HEK293 (cell line): Measurements from ENCODE around the gene PROSER3.

ENCODE experiments used
- AEBP2 ChIP-seq: fragments of 450-650 bp; formaldehyde crosslinking; IDR thresholded peaks from 2 replicates; pipeline ENCODE4 v1.5.1; 2016; ENCODE audit warnings: missing biosample characterization, missing genetic modification characterization, borderline replicate concordance
- GLIS1 ChIP-seq: fragments of 450-650 bp; formaldehyde crosslinking; IDR thresholded peaks from 2 replicates; pipeline ENCODE4 v1.5.1; 2016; ENCODE audit warnings: missing biosample characterization, missing genetic modification characterization
- GLIS2 ChIP-seq: fragments of 450-650 bp; formaldehyde crosslinking; IDR thresholded peaks from 2 replicates; pipeline ENCODE4 v1.5.1; 2016; ENCODE audit warnings: missing biosample characterization, missing genetic modification characterization
- HOXC10 ChIP-seq: sonication (generic); formaldehyde crosslinking; IDR thresholded peaks from 2 replicates; pipeline ENCODE4 v1.8.1; 2023; ENCODE audit warnings: mild to moderate bottlenecking, missing genetic modification reagents
- KLF7 ChIP-seq: fragments of 450-650 bp; formaldehyde crosslinking; IDR thresholded peaks from 2 replicates; pipeline ENCODE4 v1.5.1; 2016; ENCODE audit warnings: missing biosample characterization, missing genetic modification characterization, borderline replicate concordance
- PRDM4 ChIP-seq: fragments of 450-650 bp; formaldehyde crosslinking; IDR thresholded peaks from 2 replicates; pipeline ENCODE4 v1.5.1; 2017; ENCODE audit warnings: missing biosample characterization, missing genetic modification characterization
- REST ChIP-seq: fragments of 450-650 bp; formaldehyde crosslinking; IDR thresholded peaks from 2 replicates; pipeline ENCODE4 v1.5.1; 2016; ENCODE audit warnings: missing biosample characterization, missing genetic modification characterization
- SP3 ChIP-seq: fragments of 450-650 bp; formaldehyde crosslinking; IDR thresholded peaks from 2 replicates; pipeline ENCODE4 v1.5.1; 2016; ENCODE audit warnings: missing biosample characterization, missing genetic modification characterization
- WT1 ChIP-seq: fragments of 450-650 bp; formaldehyde crosslinking; IDR thresholded peaks from 2 replicates; pipeline ENCODE4 v1.5.1; 2016; ENCODE audit warnings: missing biosample characterization, missing genetic modification characterization
- ZBTB10 ChIP-seq: fragments of 450-650 bp; formaldehyde crosslinking; IDR thresholded peaks from 2 replicates; pipeline ENCODE4 v1.5.1; 2016; ENCODE audit warnings: missing biosample characterization, missing genetic modification characterization
- ZBTB21 ChIP-seq: fragments of 450-650 bp; formaldehyde crosslinking; IDR thresholded peaks from 2 replicates; pipeline ENCODE4 v1.5.1; 2017; ENCODE audit warnings: missing biosample characterization, missing genetic modification characterization
- ZBTB7A ChIP-seq: fragments of 450-650 bp; formaldehyde crosslinking; IDR thresholded peaks from 2 replicates; pipeline ENCODE4 v1.5.1; 2016; ENCODE audit warnings: low read depth, missing biosample characterization, missing genetic modification characterization
- ZFP37 ChIP-seq: fragments of 450-650 bp; formaldehyde crosslinking; IDR thresholded peaks from 2 replicates; pipeline ENCODE4 v1.5.1; 2016; ENCODE audit warnings: missing biosample characterization, missing genetic modification characterization
- ZNF18 ChIP-seq: fragments of 450-650 bp; formaldehyde crosslinking; IDR thresholded peaks from 2 replicates; pipeline ENCODE4 v1.5.1; 2016; ENCODE audit warnings: missing biosample characterization, missing genetic modification characterization
- ZNF214 ChIP-seq: fragments of 450-650 bp; formaldehyde crosslinking; IDR thresholded peaks from 2 replicates; pipeline ENCODE4 v1.5.1; 2017; ENCODE audit warnings: missing biosample characterization, mild to moderate bottlenecking, missing genetic modification characterization, borderline replicate concordance
- ZNF302 ChIP-seq: fragments of 450-650 bp; formaldehyde crosslinking; IDR thresholded peaks from 2 replicates; pipeline ENCODE4 v1.5.1; 2016; ENCODE audit warnings: missing biosample characterization, missing genetic modification characterization, low read depth
- ZNF449 ChIP-seq: fragments of 450-650 bp; formaldehyde crosslinking; IDR thresholded peaks from 2 replicates; pipeline ENCODE4 v1.5.1; 2017; ENCODE audit warnings: missing biosample characterization, mild to moderate bottlenecking, missing genetic modification characterization, moderate library complexity
- ZNF692 ChIP-seq: fragments of 450-650 bp; formaldehyde crosslinking; IDR thresholded peaks from 2 replicates; pipeline ENCODE4 v1.5.1; 2016; ENCODE audit warnings: missing biosample characterization, missing genetic modification characterization
- ZNF776 ChIP-seq: fragments of 450-650 bp; formaldehyde crosslinking; IDR thresholded peaks from 2 replicates; pipeline ENCODE4 v1.5.0; 2017; ENCODE audit warnings: missing biosample characterization, missing genetic modification characterization, borderline replicate concordance
- ZNF792 ChIP-seq: fragments of 450-650 bp; formaldehyde crosslinking; IDR thresholded peaks from 2 replicates; pipeline ENCODE4 v1.5.1; 2016; ENCODE audit warnings: missing biosample characterization, missing genetic modification characterization

The PROSER3 gene

GRCh38 chr19:35745328-35746086, 12.5 kb upstream of the PROSER3 start, which contains the start of the genes PSENEN and U2AF1L4 (continued):
- TF ChIP-seq ZNF449 (tag by site-specific recombination): no peak
- TF ChIP-seq ZBTB10: 0 out of 2 replicates have a peak, but pooled peaks have one; percentile 22
- peak; percentile 67; the same call in 1 of the 2 replicates for TF ChIP-seq GLIS1 (tag by site-specific recombination)
- no peak for TF ChIP-seq ZNF776
- TF ChIP-seq GLIS2: peak; percentile 88
- no peak for TF ChIP-seq ZNF302 (tag by site-specific recombination)
- TF ChIP-seq HOXC10: no peak
- TF ChIP-seq ZNF214: no peak
- TF ChIP-seq ZFP37 (tag by site-specific recombination): no peak
- TF ChIP-seq ZBTB7A (tag by site-specific recombination): peak; percentile 46; the same call in 1 of the 2 replicates
- TF ChIP-seq KLF7 (tag by site-specific recombination): peak; percentile 28; the same call in 1 of the 2 replicates
- TF ChIP-seq ZNF692: 0 out of 2 replicates have a peak, but pooled peaks have one; percentile 8
- no peak for TF ChIP-seq ZNF792
- TF ChIP-seq PRDM4 (tag by site-specific recombination): no peak
- no peak; the same call in 1 of the 2 replicates for TF ChIP-seq ZNF18
- TF ChIP-seq AEBP2: no peak
- peak; percentile 90 for TF ChIP-seq ZBTB21 (tag by site-specific recombination)
- TF ChIP-seq SP3 (tag by site-specific recombination): no peak
- TF ChIP-seq WT1 (tag by site-specific recombination): peak; percentile 58; the same call in 1 of the 2 replicates
- TF ChIP-seq REST (tag by site-specific recombination): no peak
